HG03108 (cell line): ENCODE results near the gene ITFG1.
"Not testable (repeated sequence)": the region's sequence is repeated elsewhere in the genome, so short reads cannot be mapped to it uniquely, and the experiment has no call there.

Experiments
- ATAC-seq: cut with Tn5 transposase; IDR thresholded peaks from one replicate; pipeline ENCODE4 v1.9.1; 2021; ENCODE audit warnings: moderate library complexity; ENCODE audit not compliant: unreplicated experiment

Gene ITFG1

GRCh38 chr16:47258874-47259461 lies 201.9 kb downstream of the ITFG1 start:
- no peak for ATAC-seq

GRCh38 chr16:47254756-47255155 lies 206.1 kb downstream of the ITFG1 start:
- ATAC-seq, result no peak

GRCh38 chr16:47250983-47251382 lies 209.9 kb downstream of the ITFG1 start:
- ATAC-seq, result no peak

GRCh38 chr16:47247690-47248089 lies 213.2 kb downstream of the ITFG1 start:
- no peak for ATAC-seq

- ATAC-seq, result no peak
Observed at GRCh38 chr16:47244206-47244605, 216.7 kb downstream of the ITFG1 start.

GRCh38 chr16:47241061-47241460 lies 219.8 kb downstream of the ITFG1 start:
- ATAC-seq, result no peak

GRCh38 chr16:47236716-47237115 lies 224.1 kb downstream of the ITFG1 start:
- no peak for ATAC-seq

- ATAC-seq, result no peak
Observed at GRCh38 chr16:47230296-47230695, 230.6 kb downstream of the ITFG1 start.

- no peak for ATAC-seq
Observed at GRCh38 chr16:47229053-47230050, 231.5 kb downstream of the ITFG1 start.

GRCh38 chr16:47228241-47228640 lies 232.6 kb downstream of the ITFG1 start:
- no peak for ATAC-seq

GRCh38 chr16:47213761-47214440 lies 247.0 kb downstream of the ITFG1 start:
- ATAC-seq, result no peak

- ATAC-seq, result no peak
Observed at GRCh38 chr16:47211218-47211617, 249.6 kb downstream of the ITFG1 start.

GRCh38 chr16:47204736-47205504 lies 255.9 kb downstream of the ITFG1 start:
- no peak for ATAC-seq

- ATAC-seq, result not testable (repeated sequence)
Observed at GRCh38 chr16:47203433-47203832, 257.4 kb downstream of the ITFG1 start.

- no peak for ATAC-seq
Observed at GRCh38 chr16:47198180-47198575, 262.7 kb downstream of the ITFG1 start.

GRCh38 chr16:47197536-47198179 lies 263.2 kb downstream of the ITFG1 start:
- no peak for ATAC-seq

GRCh38 chr16:47196457-47196856 lies 264.4 kb downstream of the ITFG1 start:
- ATAC-seq, result no peak

- no peak for ATAC-seq
Observed at GRCh38 chr16:47182318-47182717, 278.5 kb downstream of the ITFG1 start.

- not testable (repeated sequence) for ATAC-seq
Observed at GRCh38 chr16:47181066-47181465, 279.8 kb downstream of the ITFG1 start.

GRCh38 chr16:47180073-47180472 lies 280.8 kb downstream of the ITFG1 start:
- ATAC-seq, result no peak
